GM18858 (cell line): ENCODE measurements around the gene LOXL4.

Source experiments
- ATAC-seq: cut with Tn5 transposase; IDR thresholded peaks from one replicate; pipeline ENCODE4 v1.9.1; 2021; ENCODE audit not compliant: unreplicated experiment

Gene LOXL4

GRCh38 chr10:98267894-98268693, at the start of gene LOXL4:
TSS of gene LOXL4 (minus strand) at chr10:98268194. CDS start at chr10:98263019, 5,175 bp downstream.
- no peak for ATAC-seq

- ATAC-seq, result no peak
These were observed 48.7 kb upstream of the LOXL4 start for GRCh38 chr10:98316661-98317060.

- no peak for ATAC-seq
These were observed 48.2 kb upstream of the LOXL4 start for GRCh38 chr10:98316170-98316569.

- no peak for ATAC-seq
These were observed 46.7 kb upstream of the LOXL4 start for GRCh38 chr10:98314532-98315284.

GRCh38 chr10:98313598-98313997, 45.6 kb upstream of the LOXL4 start:
- no peak for ATAC-seq

GRCh38 chr10:98312822-98313221, 44.8 kb upstream of the LOXL4 start:
- no peak for ATAC-seq

- ATAC-seq, result no peak
These were observed 44.4 kb upstream of the LOXL4 start for GRCh38 chr10:98312349-98312748.

GRCh38 chr10:98310701-98311100, 42.7 kb upstream of the LOXL4 start:
- ATAC-seq, result no peak

- no peak for ATAC-seq
These were observed 41.7 kb upstream of the LOXL4 start for GRCh38 chr10:98309366-98310355.

GRCh38 chr10:98308669-98309365, 40.8 kb upstream of the LOXL4 start:
- ATAC-seq, result no peak

GRCh38 chr10:98307916-98308541, 40.0 kb upstream of the LOXL4 start:
- ATAC-seq, result no peak

- ATAC-seq, result no peak
These were observed 38.5 kb upstream of the LOXL4 start for GRCh38 chr10:98306501-98306900.

GRCh38 chr10:98303569-98303968, 35.6 kb upstream of the LOXL4 start:
- no peak for ATAC-seq

- no peak for ATAC-seq
These were observed 34.9 kb upstream of the LOXL4 start for GRCh38 chr10:98302741-98303365.

- ATAC-seq, result no peak
These were observed 33.8 kb upstream of the LOXL4 start for GRCh38 chr10:98301664-98302319.

GRCh38 chr10:98300526-98301229, 32.7 kb upstream of the LOXL4 start:
- ATAC-seq, result no peak

- no peak for ATAC-seq
These were observed 31.3 kb upstream of the LOXL4 start for GRCh38 chr10:98299341-98299740.

- no peak for ATAC-seq
These were observed 28.5 kb upstream of the LOXL4 start for GRCh38 chr10:98296524-98296923.
